Measurements from ENCODE around the gene XAB2.

Gene XAB2

DNA sequence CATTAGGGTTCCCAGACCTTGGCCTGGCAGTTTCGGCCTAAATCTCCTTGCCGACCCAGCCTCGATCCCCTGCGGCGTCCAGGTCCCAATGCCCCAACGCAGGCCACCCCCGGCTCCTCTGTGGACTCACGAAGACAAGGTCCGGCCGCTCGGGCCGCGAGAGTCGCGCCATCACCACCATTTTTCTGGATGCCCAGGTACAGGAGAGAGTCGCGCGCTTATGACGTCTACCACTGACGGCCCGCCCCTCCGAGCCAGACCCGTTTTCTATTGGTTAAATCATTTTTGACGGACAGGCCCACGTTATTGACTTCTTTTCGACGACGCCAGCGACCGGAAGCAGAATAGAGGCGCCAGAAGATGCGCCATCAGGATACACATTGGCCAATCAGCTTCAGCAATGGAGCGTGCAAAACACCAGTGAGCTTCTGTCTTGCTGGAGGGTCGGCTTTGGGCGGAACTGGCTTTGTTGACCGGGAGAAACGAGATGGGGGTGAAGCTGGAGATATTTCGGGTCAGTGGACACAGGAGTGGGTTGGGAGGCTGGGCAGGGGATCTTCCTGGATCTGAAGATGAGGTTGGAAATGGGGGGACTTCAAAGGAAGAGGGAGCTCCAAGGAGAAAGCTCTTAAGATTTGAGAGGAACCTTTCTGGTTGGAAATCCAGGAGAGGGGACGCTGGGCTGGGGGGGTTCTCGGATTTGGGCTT is at the start of gene XAB2, which contains the start of gene PET100:
Gene XAB2 (minus strand): TSS at position 199 of the 708 bp plus-strand sequence. CDS start 18 bp downstream, at position 181.
Gene PET100 (plus strand): TSS at position 447 of the 708 bp plus-strand sequence. CDS start 41 bp downstream, at position 488.
- H3F3A ChIP-seq (ENCODE audit: insufficient read depth, low read length), result no peaks in the 10 kb centered on the region
- H2AFZ ChIP-seq (ENCODE audit: low read length), result no peak within 1 kb of the TSS
- no peaks in the 10 kb centered on the region for H3K9me3 ChIP-seq (ENCODE audit: low read length)
- TF ChIP-seq EZH2 (IDR thresholded peaks at IDR 0.05; ENCODE audit: borderline replicate concordance, low read length), result no peak
- no peak for TF ChIP-seq CTCF (IDR thresholded peaks at IDR 0.05; ENCODE audit: low read length)
- H3K27ac ChIP-seq (ENCODE audit: low read depth, low read length, poor library complexity, severe bottlenecking), result no peak within 1 kb of the TSS
- H3K27me3 ChIP-seq (ENCODE audit: insufficient read depth, low read length), result no peaks in the 10 kb centered on the region
- peaks cover 23% of the 10 kb centered on the region for H3K4me1 ChIP-seq (ENCODE audit: insufficient read depth, low read length, severe bottlenecking)
- H3K9me2 ChIP-seq (ENCODE audit: low read depth, low read length), result no peaks in the 10 kb centered on the region
- H3K4me2 ChIP-seq (ENCODE audit: low read length), result peak within 1 kb of the TSS; percentile 97
- H3K9ac ChIP-seq (ENCODE audit: low read length), result peak within 1 kb of the TSS; percentile 94
- H3K79me2 ChIP-seq (ENCODE audit: insufficient read depth, low read length), result peaks cover 27% of the 10 kb centered on the region
- peak within 1 kb of the TSS; percentile 94 for H3K4me3 ChIP-seq (ENCODE audit: low read depth, low read length, poor library complexity, severe bottlenecking)
- peaks cover 22% of the 10 kb centered on the region for H3K36me3 ChIP-seq (ENCODE audit: insufficient read depth, low read length)
- no peaks in the 10 kb centered on the region for H4K20me1 ChIP-seq (ENCODE audit: insufficient read depth, low read length)

- Histone ChIP-seq H3K27ac (ENCODE audit: low read depth, low read length, poor library complexity, severe bottlenecking) (no peak overlapping the region), H3K4me3 (ENCODE audit: low read depth, low read length, poor library complexity, severe bottlenecking) (no peak overlapping the region), H3K9me3 (ENCODE audit: low read length) (no peaks in the 10 kb centered on the region), H3K36me3 (ENCODE audit: insufficient read depth, low read length) (peaks cover 10% of the 10 kb centered on the region), H4K20me1 (ENCODE audit: insufficient read depth, low read length) (no peaks in the 10 kb centered on the region), H3K27me3 (ENCODE audit: insufficient read depth, low read length) (no peaks in the 10 kb centered on the region; the same call in 1 of the 2 replicates), H3K4me1 (ENCODE audit: insufficient read depth, low read length, severe bottlenecking) (peaks cover 21% of the 10 kb centered on the region), H3K79me2 (ENCODE audit: insufficient read depth, low read length) (no peaks in the 10 kb centered on the region), H3K9ac (ENCODE audit: low read length) (no peak overlapping the region), H3K4me2 (ENCODE audit: low read length) (no peak overlapping the region), H2AFZ (ENCODE audit: low read length) (no peak overlapping the region), H3F3A (ENCODE audit: insufficient read depth, low read length) (no peaks in the 10 kb centered on the region), H3K9me2 (ENCODE audit: low read depth, low read length) (no peaks in the 10 kb centered on the region)
- no peak for TF ChIP-seq CTCF (IDR thresholded peaks at IDR 0.05; ENCODE audit: low read length)
- no peak for TF ChIP-seq EZH2 (IDR thresholded peaks at IDR 0.05; ENCODE audit: borderline replicate concordance, low read length)
Observed at GRCh38 chr19:7677669-7678311, 48.4 kb upstream of the XAB2 start.

GRCh38 chr19:7676854-7677253 is 47.5 kb upstream of the XAB2 start, which contains the start of gene MCEMP1:
TSS of gene MCEMP1 (plus strand) at chr19:7677090. CDS start at chr19:7677121, 31 bp downstream.
- Histone ChIP-seq H3K9me3 (ENCODE audit: low read length) (no peaks in the 10 kb centered on the region), H3K27me3 (ENCODE audit: insufficient read depth, low read length) (peaks cover under 1% of the 10 kb centered on the region; the same call in 1 of the 2 replicates), H3F3A (ENCODE audit: insufficient read depth, low read length) (no peaks in the 10 kb centered on the region), H2AFZ (ENCODE audit: low read length) (no peak within 1 kb of the TSS), H3K36me3 (ENCODE audit: insufficient read depth, low read length) (peaks cover under 1% of the 10 kb centered on the region), H3K4me1 (ENCODE audit: insufficient read depth, low read length, severe bottlenecking) (peaks cover 21% of the 10 kb centered on the region), H3K4me2 (ENCODE audit: low read length) (no peak within 1 kb of the TSS), H3K27ac (ENCODE audit: low read depth, low read length, poor library complexity, severe bottlenecking) (no peak within 1 kb of the TSS), H3K9me2 (ENCODE audit: low read depth, low read length) (no peaks in the 10 kb centered on the region), H3K9ac (ENCODE audit: low read length) (no peak within 1 kb of the TSS), H3K4me3 (ENCODE audit: low read depth, low read length, poor library complexity, severe bottlenecking) (no peak within 1 kb of the TSS), H3K79me2 (ENCODE audit: insufficient read depth, low read length) (no peaks in the 10 kb centered on the region), H4K20me1 (ENCODE audit: insufficient read depth, low read length) (no peaks in the 10 kb centered on the region)
- TF ChIP-seq CTCF (IDR thresholded peaks at IDR 0.05; ENCODE audit: low read length), result no peak
- no peak for TF ChIP-seq EZH2 (IDR thresholded peaks at IDR 0.05; ENCODE audit: borderline replicate concordance, low read length)
